PC-3 (cell line): ENCODE measurements around the gene CLMN. TPM values are rescaled to one million over a fixed set of nuclear protein-coding genes. Genes with fewer than 3 reads are reported as not detected.

Source experiments
- ATAC-seq: fragments of 200-7000 bp; cut with Tn5 transposase; 2 replicates; pipeline ENCODE4 v1.9.1; 2020; ENCODE audit warnings: mild to moderate bottlenecking, moderate library complexity
- BruUV-seq: library from RNA; stranded (reverse); fragments of 400-500 nt; replicated peaks from 2 replicates; lab custom pipeline; 2021; lab: Mats Ljungman, UMichigan
- CTCF ChIA-PET: fragments of 300-600 bp; sonication (Branson Sonifier 250); formaldehyde crosslinking; loops from one replicate; lab custom pipeline; 2022; ENCODE audit warnings: antibody characterized with exemption; lab: Charles Lee
- POLR2A ChIA-PET: fragments of 300-600 bp; sonication (Branson Sonifier 250); formaldehyde crosslinking; loops from one replicate; lab custom pipeline; 2022; ENCODE audit warnings: antibody characterized with exemption; ENCODE audit not compliant: unreplicated experiment; lab: Charles Lee
- DNase-seq: peaks from one replicate; pipeline ENCODE4 v3.0.0-alpha.2; 2015
- H2AFZ ChIP-seq: fragments of 300-600 bp; sonication (generic); 2 replicates; pipeline ENCODE4 v1.6.0; 2016; ENCODE audit warnings: antibody characterized with exemption, low read length
- H3F3A ChIP-seq: fragments of 300-600 bp; sonication (generic); one replicate; pipeline ENCODE4 v1.6.0; 2017; ENCODE audit warnings: antibody characterized with exemption, low read length, control low read depth, mild to moderate bottlenecking; ENCODE audit not compliant: unreplicated experiment
- H3K27ac ChIP-seq: fragments of 300-600 bp; sonication (generic); 2 replicates; pipeline ENCODE4 v1.5.1; 2016; ENCODE audit warnings: mild to moderate bottlenecking, low read length
- H3K27me3 ChIP-seq: fragments of 300-600 bp; sonication (generic); 2 replicates; pipeline ENCODE4 v1.6.1; 2016; ENCODE audit warnings: low read length, mixed read lengths
- H3K36me3 ChIP-seq: fragments of 300-600 bp; sonication (generic); 2 replicates; pipeline ENCODE4 v1.6.1; 2016; ENCODE audit warnings: low read depth, mixed run types, low read length, mixed read lengths
- H3K4me1 ChIP-seq: fragments of 300-600 bp; sonication (generic); 2 replicates; pipeline ENCODE4 v1.5.1; 2016; ENCODE audit warnings: low read length; ENCODE audit not compliant: insufficient read depth
- H3K4me2 ChIP-seq: fragments of 300-600 bp; sonication (generic); 2 replicates; pipeline ENCODE4 v1.6.0; 2016; ENCODE audit warnings: low read length
- H3K4me3 ChIP-seq: fragments of 300-600 bp; sonication (generic); 2 replicates; pipeline ENCODE4 v1.5.1; 2016; ENCODE audit warnings: mild to moderate bottlenecking, low read length, mixed read lengths
- H3K79me2 ChIP-seq: fragments of 300-600 bp; sonication (generic); 2 replicates; pipeline ENCODE4 v1.6.1; 2017; ENCODE audit warnings: low read length, mixed read lengths
- H3K9ac ChIP-seq: fragments of 300-600 bp; sonication (generic); 2 replicates; pipeline ENCODE4 v1.6.0; 2016; ENCODE audit warnings: mild to moderate bottlenecking, low read length
- H3K9me2 ChIP-seq: fragments of 300-600 bp; sonication (generic); replicated peaks from 2 replicates; pipeline ENCODE4 v1.6.1; 2016; ENCODE audit warnings: mixed run types, low read length, mixed read lengths
- H3K9me3 ChIP-seq: fragments of 300-600 bp; sonication (generic); 2 replicates; pipeline ENCODE4 v1.6.1; 2016; ENCODE audit warnings: low read length, mixed read lengths
- H4K20me1 ChIP-seq: fragments of 300-600 bp; sonication (generic); 2 replicates; pipeline ENCODE4 v1.6.1; 2016; ENCODE audit warnings: low read length, mixed read lengths
- EZH2 ChIP-seq: fragments of 300-600 bp; sonication (generic); IDR thresholded peaks from one replicate; pipeline ENCODE4 v1.6.1; 2017; ENCODE audit warnings: antibody characterized with exemption, mild to moderate bottlenecking, low read length; ENCODE audit not compliant: unreplicated experiment
- EZH2phosphoT487 ChIP-seq: fragments of 300-600 bp; sonication (generic); IDR thresholded peaks from 2 replicates; pipeline ENCODE4 v1.6.1; 2018; ENCODE audit warnings: mild to moderate bottlenecking, antibody characterized with exemption, low read length, borderline replicate concordance
- intact Hi-C: fragments of 100-400 bp; cut with micrococcal nuclease; formaldehyde crosslinking; loops from 2 replicates; pipeline ENCODE4 v1.9.0; 2023
- total RNA-seq: library from RNA; depleted of rRNA; stranded (reverse); fragments of >200 nt; gene quantifications from 2 replicates; pipeline ENCODE4 v1.2.3, GENCODE V29; 2014
- TF ChIP-seq, protein P1 (sequence below): fragments of 300-600 bp; sonication (generic); conservative IDR thresholded peaks from 2 replicates; pipeline ENCODE4 v1.5.1; 2017; ENCODE audit warnings: antibody characterized with exemption, low read depth, mild to moderate bottlenecking, low read length

CLMN gene
- total RNA-seq, 1 experiment from 2014 or later: 3.5 TPM

DNA sequence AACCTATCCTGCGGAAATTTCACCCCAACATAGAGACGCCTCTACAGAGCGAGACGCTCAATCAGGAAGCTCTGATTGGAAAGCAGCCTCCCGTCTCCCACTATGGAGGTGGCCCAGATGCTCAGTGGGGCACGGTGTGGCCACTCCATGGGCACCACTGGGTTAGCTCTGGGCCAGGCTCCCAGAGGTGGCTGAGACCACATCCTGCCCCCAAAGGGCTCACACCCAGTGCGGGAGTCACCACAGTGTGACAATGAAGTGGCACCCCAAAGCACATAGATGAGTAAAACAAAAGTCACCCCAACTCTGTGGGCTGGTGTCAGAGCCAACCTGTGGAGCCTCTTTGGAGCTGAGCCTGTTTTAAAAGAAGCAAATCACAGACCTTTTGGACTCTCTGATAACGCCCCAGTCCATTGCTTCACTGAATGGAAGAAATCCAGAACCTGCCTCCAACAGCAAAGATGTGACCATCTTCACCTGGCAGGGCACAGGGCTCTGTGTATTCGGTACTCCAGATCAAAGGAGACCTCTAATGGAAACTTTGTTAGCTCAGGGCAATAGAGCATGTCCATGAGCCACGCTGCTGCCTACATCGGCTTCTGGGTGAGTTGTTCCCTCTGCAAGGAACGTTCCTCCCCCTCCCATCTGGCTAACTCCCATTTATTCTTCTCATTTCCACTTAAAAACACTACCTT, 19.6 kb downstream of the CLMN start:
- Histone ChIP-seq H3K9me3 (no peaks in the 10 kb centered on the region), H3K36me3 (no peaks in the 10 kb centered on the region), H3K27me3 (no peaks in the 10 kb centered on the region), H3K4me1 (peaks cover 4% of the 10 kb centered on the region; the same call in 1 of the 2 replicates), H3K4me2 (no peak overlapping the region), H3K9ac (no peak overlapping the region), H4K20me1 (no peaks in the 10 kb centered on the region), H3K79me2 (no peaks in the 10 kb centered on the region), H3K4me3 (no peak overlapping the region), H3K27ac (no peak overlapping the region), H3F3A (no peaks in the 10 kb centered on the region), H3K9me2 (no peaks in the 10 kb centered on the region), H2AFZ (no peak overlapping the region)
- DNase-seq: no peak
- no peak for ATAC-seq
- TF ChIP-seq, protein P1, sequence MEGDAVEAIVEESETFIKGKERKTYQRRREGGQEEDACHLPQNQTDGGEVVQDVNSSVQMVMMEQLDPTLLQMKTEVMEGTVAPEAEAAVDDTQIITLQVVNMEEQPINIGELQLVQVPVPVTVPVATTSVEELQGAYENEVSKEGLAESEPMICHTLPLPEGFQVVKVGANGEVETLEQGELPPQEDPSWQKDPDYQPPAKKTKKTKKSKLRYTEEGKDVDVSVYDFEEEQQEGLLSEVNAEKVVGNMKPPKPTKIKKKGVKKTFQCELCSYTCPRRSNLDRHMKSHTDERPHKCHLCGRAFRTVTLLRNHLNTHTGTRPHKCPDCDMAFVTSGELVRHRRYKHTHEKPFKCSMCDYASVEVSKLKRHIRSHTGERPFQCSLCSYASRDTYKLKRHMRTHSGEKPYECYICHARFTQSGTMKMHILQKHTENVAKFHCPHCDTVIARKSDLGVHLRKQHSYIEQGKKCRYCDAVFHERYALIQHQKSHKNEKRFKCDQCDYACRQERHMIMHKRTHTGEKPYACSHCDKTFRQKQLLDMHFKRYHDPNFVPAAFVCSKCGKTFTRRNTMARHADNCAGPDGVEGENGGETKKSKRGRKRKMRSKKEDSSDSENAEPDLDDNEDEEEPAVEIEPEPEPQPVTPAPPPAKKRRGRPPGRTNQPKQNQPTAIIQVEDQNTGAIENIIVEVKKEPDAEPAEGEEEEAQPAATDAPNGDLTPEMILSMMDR: no peak
- TF ChIP-seq EZH2: no peak
- no peak for TF ChIP-seq EZH2phosphoT487
- intact Hi-C loops: no loop called here
- POLR2A ChIA-PET: no interaction called here
- CTCF ChIA-PET: no interaction called here
- no TSS peak for BruUV-seq

DNA sequence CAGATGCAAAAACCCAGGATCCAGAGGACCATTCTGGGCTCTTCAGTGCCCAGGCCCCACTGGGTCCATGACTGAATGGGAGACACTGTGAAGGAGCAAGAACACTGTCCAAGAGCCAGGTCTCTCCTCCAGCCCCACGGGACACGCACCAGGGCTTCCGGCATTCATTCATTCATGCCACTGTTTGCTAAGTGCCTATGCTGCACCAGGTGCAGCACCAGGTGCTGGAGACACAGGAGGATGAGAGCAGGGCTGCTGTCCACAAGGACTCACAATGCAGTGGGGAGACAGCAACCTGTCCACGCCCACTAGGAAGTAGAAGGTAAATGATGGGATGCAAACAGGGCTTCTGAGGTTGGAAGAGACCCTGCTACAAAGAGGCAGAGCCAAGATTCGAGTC, 20.4 kb downstream of the CLMN start:
- no peak for ATAC-seq
- Histone ChIP-seq H3K79me2 (no peaks in the 10 kb centered on the region), H3K9me3 (no peaks in the 10 kb centered on the region), H3K4me1 (peaks cover 12% of the 10 kb centered on the region; the same call in 1 of the 2 replicates), H2AFZ (no peak overlapping the region), H3K4me3 (no peak overlapping the region), H3K4me2 (no peak overlapping the region), H3K27ac (no peak overlapping the region), H4K20me1 (no peaks in the 10 kb centered on the region), H3K9me2 (no peaks in the 10 kb centered on the region), H3K36me3 (no peaks in the 10 kb centered on the region), H3K9ac (no peak overlapping the region), H3F3A (no peaks in the 10 kb centered on the region), H3K27me3 (no peaks in the 10 kb centered on the region)
- intact Hi-C loops: no loop called here
- no TSS peak for BruUV-seq
- TF ChIP-seq EZH2phosphoT487 (no peak), EZH2 (no peak)
- TF ChIP-seq, protein P1: no peak
- DNase-seq: no peak
- CTCF ChIA-PET: no interaction called here
- POLR2A ChIA-PET: no interaction called here

DNA sequence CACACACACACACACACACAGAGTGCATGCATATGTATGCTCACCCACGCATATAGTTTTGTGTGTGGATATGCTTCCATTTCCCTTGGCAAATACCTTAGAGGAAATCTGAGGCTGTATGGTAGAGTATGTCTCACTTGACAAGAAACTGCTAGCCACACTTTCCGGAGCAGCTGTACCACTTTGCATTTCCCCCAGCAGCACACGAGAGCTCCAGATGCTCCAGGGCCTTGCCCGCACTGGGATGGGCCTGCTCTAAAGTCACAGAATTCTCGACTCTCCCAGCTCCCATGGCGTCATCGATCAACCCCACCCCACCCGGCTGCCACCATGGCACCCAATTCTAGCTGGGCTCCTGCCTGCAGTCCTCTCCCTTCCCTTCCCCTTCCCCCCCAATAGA, 21.9 kb downstream of the CLMN start:
- Histone ChIP-seq H3K9me2 (no peaks in the 10 kb centered on the region), H3K27ac (no peak overlapping the region), H3K4me2 (no peak overlapping the region), H2AFZ (no peak overlapping the region), H4K20me1 (no peaks in the 10 kb centered on the region), H3K4me3 (no peak overlapping the region), H3K9me3 (no peaks in the 10 kb centered on the region), H3K4me1 (peaks cover 15% of the 10 kb centered on the region; the same call in 1 of the 2 replicates), H3K36me3 (no peaks in the 10 kb centered on the region), H3K9ac (no peak overlapping the region), H3K27me3 (no peaks in the 10 kb centered on the region), H3F3A (no peaks in the 10 kb centered on the region), H3K79me2 (no peaks in the 10 kb centered on the region)
- DNase-seq: no peak
- no peak for ATAC-seq
- POLR2A ChIA-PET: no interaction called here
- BruUV-seq: no TSS peak
- no peak for TF ChIP-seq EZH2
- TF ChIP-seq EZH2phosphoT487: no peak
- TF ChIP-seq, protein P1: no peak
- CTCF ChIA-PET: no interaction called here
- intact Hi-C loops: no loop called here
